AG09319 (cell line): ENCODE data around the gene BCR.

Experiments used
- DNase-seq: peaks from one replicate; pipeline ENCODE4 v3.0.0-alpha.2; 2010; ENCODE audit warnings: low read depth; ENCODE audit errors: extremely low read depth
- TF ChIP-seq, protein P1 (sequence below): IDR thresholded peaks from 2 replicates; pipeline ENCODE4 v1.5.1; 2011; ENCODE audit warnings: low read depth, mild to moderate bottlenecking, inconsistent platforms, low read length, moderate library complexity

BCR gene

DNA sequence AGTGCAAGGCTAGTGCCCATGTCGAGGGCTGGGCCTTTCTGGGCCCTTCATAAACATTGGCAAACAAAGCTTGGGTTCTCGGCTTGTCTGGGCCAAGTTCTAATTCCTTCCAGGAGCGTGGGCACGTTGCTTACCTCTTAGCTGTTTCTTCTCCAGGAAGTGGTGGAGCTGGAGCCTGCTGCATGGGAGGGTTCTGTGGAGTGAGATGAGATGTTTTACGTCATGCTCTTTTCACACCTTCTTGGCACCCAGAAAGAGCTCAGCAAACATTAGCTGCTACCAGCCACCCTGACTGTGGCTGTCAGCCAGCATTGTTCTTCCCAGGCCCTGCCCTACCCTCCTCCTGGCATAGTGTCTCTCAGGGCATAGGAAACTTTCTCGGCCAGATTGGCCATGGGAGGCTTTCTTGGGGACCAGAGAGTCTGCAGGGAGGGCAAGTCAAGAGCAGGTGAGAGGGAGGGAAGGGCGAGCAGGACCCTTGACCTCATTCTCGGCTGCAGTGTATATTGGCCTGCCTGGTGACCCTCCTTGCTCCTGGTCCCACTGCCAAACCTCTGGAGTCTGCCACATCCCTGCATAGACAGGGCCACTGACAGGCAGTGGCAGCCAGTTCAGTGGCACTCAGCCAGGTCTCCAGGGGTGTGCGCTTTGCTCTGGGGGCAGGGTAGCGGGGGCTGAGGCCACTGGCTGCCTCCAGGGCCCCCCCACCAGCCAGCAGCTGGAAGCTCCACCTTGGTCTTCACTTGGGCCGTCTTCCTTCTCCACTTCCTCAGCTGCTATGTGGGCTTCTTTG lies 98.8 kb downstream of the BCR start:
- TF ChIP-seq, protein P1, sequence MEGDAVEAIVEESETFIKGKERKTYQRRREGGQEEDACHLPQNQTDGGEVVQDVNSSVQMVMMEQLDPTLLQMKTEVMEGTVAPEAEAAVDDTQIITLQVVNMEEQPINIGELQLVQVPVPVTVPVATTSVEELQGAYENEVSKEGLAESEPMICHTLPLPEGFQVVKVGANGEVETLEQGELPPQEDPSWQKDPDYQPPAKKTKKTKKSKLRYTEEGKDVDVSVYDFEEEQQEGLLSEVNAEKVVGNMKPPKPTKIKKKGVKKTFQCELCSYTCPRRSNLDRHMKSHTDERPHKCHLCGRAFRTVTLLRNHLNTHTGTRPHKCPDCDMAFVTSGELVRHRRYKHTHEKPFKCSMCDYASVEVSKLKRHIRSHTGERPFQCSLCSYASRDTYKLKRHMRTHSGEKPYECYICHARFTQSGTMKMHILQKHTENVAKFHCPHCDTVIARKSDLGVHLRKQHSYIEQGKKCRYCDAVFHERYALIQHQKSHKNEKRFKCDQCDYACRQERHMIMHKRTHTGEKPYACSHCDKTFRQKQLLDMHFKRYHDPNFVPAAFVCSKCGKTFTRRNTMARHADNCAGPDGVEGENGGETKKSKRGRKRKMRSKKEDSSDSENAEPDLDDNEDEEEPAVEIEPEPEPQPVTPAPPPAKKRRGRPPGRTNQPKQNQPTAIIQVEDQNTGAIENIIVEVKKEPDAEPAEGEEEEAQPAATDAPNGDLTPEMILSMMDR, result no peak
- DNase-seq, result no peak

DNA sequence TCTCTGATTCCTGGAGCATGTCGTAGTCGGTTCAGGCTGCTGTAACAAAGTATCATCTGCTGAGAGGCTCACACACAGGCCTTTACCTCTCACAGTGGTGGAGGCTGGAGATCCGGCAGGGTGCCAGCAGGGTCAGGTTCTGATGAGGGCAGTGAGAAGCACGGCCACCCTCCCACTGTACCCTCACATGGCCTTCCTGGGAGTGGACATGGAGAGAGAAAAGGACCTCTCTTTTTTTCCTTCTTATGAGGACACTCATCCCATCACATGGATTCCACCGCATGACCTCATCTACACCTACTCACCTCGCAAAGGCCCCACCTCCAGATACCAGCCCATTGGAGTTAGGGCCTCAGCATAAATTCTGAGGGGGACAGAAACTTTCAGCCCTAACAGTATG lies 99.5 kb downstream of the BCR start:
- DNase-seq, result no peak
- TF ChIP-seq, protein P1, result no peak

DNA sequence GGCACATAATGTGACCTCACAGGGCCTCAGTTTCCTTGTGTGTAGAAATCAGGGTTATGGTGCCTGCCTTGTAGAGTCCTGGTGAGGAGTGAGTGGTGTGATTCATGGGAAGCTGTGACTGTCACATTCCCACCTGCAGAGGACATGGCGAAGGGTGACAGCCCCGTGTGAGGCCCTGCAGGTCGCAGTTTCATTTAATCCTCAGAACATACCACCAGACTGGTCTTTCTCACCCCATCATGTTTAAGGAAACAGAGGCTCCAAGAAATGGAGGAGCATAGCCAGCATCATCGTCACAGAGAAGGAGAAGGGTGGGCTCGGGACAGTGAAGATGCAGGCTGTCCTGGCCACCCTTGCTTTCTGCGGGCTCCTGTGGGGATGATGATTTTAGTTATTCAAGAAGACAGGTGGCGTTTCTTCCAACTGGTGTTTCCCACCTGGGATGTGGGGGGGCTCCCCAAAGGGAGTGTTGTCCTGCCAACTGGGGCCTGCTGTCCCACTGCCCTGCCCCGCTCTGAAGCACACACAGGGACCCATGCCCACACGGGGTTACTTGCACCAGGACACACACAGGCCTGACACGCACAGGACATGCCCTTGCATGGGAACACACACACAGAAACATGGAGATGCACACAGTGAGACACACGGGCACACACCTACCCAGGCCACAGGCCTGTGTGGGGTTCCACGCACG lies 100.2 kb downstream of the BCR start:
- TF ChIP-seq, protein P1, result no peak
- DNase-seq, result no peak

DNA sequence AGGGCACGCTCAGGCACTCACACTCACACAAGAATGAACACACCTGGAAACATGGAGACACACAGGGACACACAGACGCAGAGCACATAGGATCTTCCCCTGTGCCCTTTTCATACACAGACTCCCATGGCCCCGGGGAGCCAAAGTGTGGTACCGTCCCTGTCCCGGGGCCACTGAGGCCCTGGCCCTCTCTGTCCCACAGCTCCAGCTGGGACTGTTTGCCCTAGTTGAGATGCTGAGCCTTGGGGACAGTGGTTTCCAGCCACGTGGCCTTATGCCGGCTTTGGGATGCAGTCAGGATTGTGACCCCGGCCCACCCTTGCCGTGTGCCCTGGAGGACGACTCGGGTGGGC lies 100.7 kb downstream of the BCR start:
- TF ChIP-seq, protein P1, result no peak
- no peak for DNase-seq

DNA sequence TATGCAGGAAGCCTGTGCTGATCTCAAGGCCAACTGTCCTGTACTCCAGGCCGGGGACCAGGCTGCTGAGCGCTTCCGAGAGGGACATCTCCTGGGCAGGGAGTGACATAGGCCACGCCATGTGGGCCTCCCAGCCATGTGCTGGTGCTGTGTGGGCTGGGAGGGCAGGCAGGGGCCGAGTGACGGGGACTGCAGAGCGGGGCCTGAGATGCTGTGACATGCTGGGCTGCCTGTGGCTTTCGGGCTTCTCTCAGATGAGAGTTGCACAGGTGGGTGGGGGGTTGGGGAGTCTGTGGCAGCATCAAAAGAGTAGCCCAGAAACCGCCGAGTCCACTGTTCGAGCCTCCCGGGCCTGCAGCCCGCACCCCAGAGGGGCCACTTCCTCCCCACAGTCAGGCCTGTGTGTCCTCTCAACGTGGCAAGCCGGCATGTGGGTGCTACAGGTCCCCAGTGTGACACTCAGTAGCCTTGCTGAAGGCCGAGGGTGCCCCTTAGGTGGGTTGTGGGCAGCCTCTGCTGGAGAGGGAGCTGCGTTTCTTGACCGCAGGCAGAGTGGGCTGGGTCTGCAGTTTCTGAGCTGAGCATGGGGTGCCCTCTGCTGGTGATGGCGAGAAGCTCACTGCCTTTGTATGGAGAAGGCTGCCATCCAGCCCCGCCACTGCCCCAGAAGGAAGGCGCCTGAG lies 101.2 kb downstream of the BCR start:
- TF ChIP-seq, protein P1, result peak; percentile 90
- DNase-seq, result no peak

DNA sequence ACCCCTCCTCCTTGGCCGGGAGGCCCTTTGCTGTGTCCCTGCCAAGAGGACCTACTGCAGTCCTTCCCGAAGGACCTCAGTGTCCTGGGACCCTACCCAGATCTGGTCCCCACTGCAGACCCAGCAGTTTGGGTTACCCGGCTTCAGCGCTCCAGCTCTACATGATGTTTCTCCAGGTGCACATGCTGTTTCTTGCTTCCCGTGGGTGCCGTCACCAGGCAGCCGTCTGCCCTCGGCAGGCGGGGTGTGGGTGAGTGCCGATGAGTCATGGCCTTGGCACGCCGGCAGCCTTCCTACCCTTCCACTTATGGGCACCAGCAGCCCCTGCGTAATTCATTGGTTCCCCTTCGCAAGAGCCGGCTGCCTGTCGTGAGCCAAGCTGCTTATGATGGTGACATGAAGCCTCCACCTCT lies 101.8 kb downstream of the BCR start:
- TF ChIP-seq, protein P1, result no peak
- DNase-seq, result no peak

DNA sequence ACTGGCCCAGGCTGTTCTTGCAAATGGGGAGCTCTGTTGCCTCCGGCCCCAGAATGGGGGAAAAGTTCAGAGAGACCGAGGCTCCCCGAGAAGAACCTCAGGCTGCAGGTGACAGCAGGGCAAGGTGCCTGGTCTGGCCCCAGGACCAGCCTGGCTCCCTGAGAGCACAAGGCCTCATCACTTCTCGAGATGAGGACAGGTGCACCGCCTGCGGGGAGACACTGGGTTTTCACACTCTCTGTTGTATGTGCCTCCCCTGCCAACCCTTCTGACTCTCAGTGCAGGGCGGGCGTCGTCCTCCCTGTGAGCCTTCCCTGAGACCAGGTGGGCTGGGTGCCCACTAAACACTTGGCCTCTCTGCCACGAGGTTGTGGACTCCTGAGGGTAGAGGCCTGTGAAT lies 102.2 kb downstream of the BCR start:
- TF ChIP-seq, protein P1, result no peak
- no peak for DNase-seq
